Smooth muscle cell (in vitro differentiated cells): ENCODE measurements around the gene EPHB6. TPM values are rescaled to one million over a fixed set of nuclear protein-coding genes. Genes with fewer than 3 reads are reported as not detected.

Source experiments
- DNase-seq: peaks from one replicate; lab custom pipeline; 2025; ENCODE audit not compliant: unreplicated experiment; lab: John Stamatoyannopoulos, UW
- H2AFZ ChIP-seq: fragments of 200-600 bp; sonication (generic); 2 replicates; pipeline ENCODE4 v1.6.0; 2016; ENCODE audit warnings: antibody characterized with exemption, low read depth, mild to moderate bottlenecking
- H3F3A ChIP-seq: fragments of 200-600 bp; sonication (generic); 2 replicates; pipeline ENCODE4 v1.6.0; 2017; ENCODE audit warnings: antibody characterized with exemption, low read depth
- H3K27ac ChIP-seq: fragments of 200-600 bp; sonication (generic); 2 replicates; pipeline ENCODE4 v1.5.1; 2016; ENCODE audit warnings: low read depth, mild to moderate bottlenecking
- H3K27me3 ChIP-seq: fragments of 200-600 bp; sonication (generic); 2 replicates; pipeline ENCODE4 v1.6.1; 2016; ENCODE audit warnings: low read depth, mild to moderate bottlenecking
- H3K36me3 ChIP-seq: fragments of 200-600 bp; sonication (generic); 2 replicates; pipeline ENCODE4 v1.5.1; 2016; ENCODE audit warnings: low read depth
- H3K4me1 ChIP-seq: fragments of 200-600 bp; sonication (generic); 2 replicates; pipeline ENCODE4 v1.5.1; 2016; ENCODE audit warnings: low read depth
- H3K4me2 ChIP-seq: fragments of 200-600 bp; sonication (generic); 2 replicates; pipeline ENCODE4 v1.6.0; 2016; ENCODE audit warnings: mild to moderate bottlenecking
- H3K4me3 ChIP-seq: fragments of 200-600 bp; sonication (generic); 2 replicates; pipeline ENCODE4 v1.5.1; 2016; ENCODE audit warnings: mild to moderate bottlenecking
- H3K79me2 ChIP-seq: fragments of 200-600 bp; sonication (generic); 2 replicates; pipeline ENCODE4 v1.6.0; 2016; ENCODE audit warnings: low read depth, mild to moderate bottlenecking
- H3K9ac ChIP-seq: fragments of 200-600 bp; sonication (generic); 2 replicates; pipeline ENCODE4 v1.6.0; 2016; ENCODE audit warnings: low read depth
- H3K9me3 ChIP-seq: fragments of 200-600 bp; sonication (generic); replicated peaks from 2 replicates; pipeline ENCODE4 v1.5.1; 2016; ENCODE audit warnings: low read depth
- H4K20me1 ChIP-seq: fragments of 200-600 bp; sonication (generic); 2 replicates; pipeline ENCODE4 v1.6.0; 2016; ENCODE audit warnings: low read depth
- CTCF ChIP-seq: fragments of 200-600 bp; sonication (generic); IDR thresholded peaks from 2 replicates; pipeline ENCODE4 v1.5.1; 2017; ENCODE audit warnings: borderline replicate concordance, mild to moderate bottlenecking, antibody characterized with exemption; ENCODE audit not compliant: insufficient read depth, poor library complexity, severe bottlenecking
- WGBS: methylation state at CpG from one replicate; pipeline ENCODE4 v1.1.7; 2016; ENCODE audit warnings: low lambda C conversion rate; 5-methylcytosine and 5-hydroxymethylcytosine counted together
- polyA plus RNA-seq: library from polyadenylated mRNA; unstranded; fragments of >200 nt; fragmentation: Nextera tagmentation; extraction: Ambion mirVana; gene quantifications from 2 replicates; pipeline ENCODE4 v1.2.1, GENCODE V29; 2016
- total RNA-seq: library from RNA; depleted of rRNA; stranded (reverse); fragments of >200 nt; gene quantifications from 2 replicates; pipeline ENCODE4 v1.2.3, GENCODE V29; 2014

Gene EPHB6
- total and polyA plus RNA-seq, 2 experiments from 2014 or later: 4.8 to 12.6 TPM

GRCh38 chr7:142865766-142866165 is 10.9 kb downstream of the EPHB6 start:
- H3K9ac ChIP-seq: no peak overlapping the region
- no peak for TF ChIP-seq CTCF
- 81% methylated on average over 12 of the region's 13 CpGs for WGBS

GRCh38 chr7:142866361-142867096 is 11.7 kb downstream of the EPHB6 start:
- WGBS: 75% methylated on average over 18 of the region's 18 CpGs
- no peak for DNase-seq
- H2AFZ ChIP-seq: no peak overlapping the region

More at GRCh38 chr7:142865766-142866165, 10.9 kb downstream of the EPHB6 start:
- no peaks in the 10 kb centered on the region for H3K9me3 ChIP-seq
- no peak overlapping the region for H3K27ac ChIP-seq
- H3K27me3 ChIP-seq: peaks cover 6% of the 10 kb centered on the region
- no peaks in the 10 kb centered on the region for H3F3A ChIP-seq
- H3K36me3 ChIP-seq: no peaks in the 10 kb centered on the region
- no peak overlapping the region for H2AFZ ChIP-seq
- no peaks in the 10 kb centered on the region for H3K79me2 ChIP-seq
- DNase-seq: no peak
- H3K4me2 ChIP-seq: no peak overlapping the region
- no peaks in the 10 kb centered on the region for H4K20me1 ChIP-seq
- H3K4me3 ChIP-seq: no peak overlapping the region
- no peaks in the 10 kb centered on the region for H3K4me1 ChIP-seq

GRCh38 chr7:142867097-142867378 is 12.2 kb downstream of the EPHB6 start:
- Histone ChIP-seq H3K4me2 (no peak overlapping the region), H3K79me2 (no peaks in the 10 kb centered on the region), H3K4me1 (no peaks in the 10 kb centered on the region), H3K9me3 (no peaks in the 10 kb centered on the region), H2AFZ (no peak overlapping the region), H3K27me3 (no peaks in the 10 kb centered on the region), H3K27ac (no peak overlapping the region), H3K9ac (no peak overlapping the region), H4K20me1 (no peaks in the 10 kb centered on the region), H3K36me3 (no peaks in the 10 kb centered on the region), H3K4me3 (no peak overlapping the region), H3F3A (no peaks in the 10 kb centered on the region)
- WGBS: 91% methylated on average over 4 of the region's 4 CpGs
- no peak for TF ChIP-seq CTCF
- DNase-seq: no peak

More at GRCh38 chr7:142866361-142867096, 11.7 kb downstream of the EPHB6 start:
- peaks cover 4% of the 10 kb centered on the region for H3K27me3 ChIP-seq
- no peaks in the 10 kb centered on the region for H4K20me1 ChIP-seq
- no peak overlapping the region for H3K9ac ChIP-seq
- H3K9me3 ChIP-seq: no peaks in the 10 kb centered on the region
- no peak overlapping the region for H3K4me3 ChIP-seq
- no peaks in the 10 kb centered on the region for H3K4me1 ChIP-seq
- no peak overlapping the region for H3K4me2 ChIP-seq
- no peak overlapping the region for H3K27ac ChIP-seq
- TF ChIP-seq CTCF: peak; percentile 49
- no peaks in the 10 kb centered on the region for H3K36me3 ChIP-seq
- no peaks in the 10 kb centered on the region for H3F3A ChIP-seq
- no peaks in the 10 kb centered on the region for H3K79me2 ChIP-seq
